ENCODE measurements around the gene LTBP2.

LTBP2 gene

GRCh38 chr14:74568911-74569310 is 43.1 kb downstream of the LTBP2 start:
- no peak for TF ChIP-seq CTCF (IDR thresholded peaks at IDR 0.05; ENCODE audit: insufficient read depth, low read depth, low read length, missing control alignments)
- DNase-seq (ENCODE audit: low read depth) = no peak
- no peak overlapping the region for H3K4me3 ChIP-seq (ENCODE audit: low read depth, low read length)

- no peak for TF ChIP-seq CTCF (IDR thresholded peaks at IDR 0.05; ENCODE audit: insufficient read depth, low read depth, low read length, missing control alignments)
- no peak for DNase-seq (ENCODE audit: low read depth)
- H3K4me3 ChIP-seq (ENCODE audit: low read depth, low read length) = no peak overlapping the region
Measured at GRCh38 chr14:74568380-74568649, 43.7 kb downstream of the LTBP2 start.

- no peak for TF ChIP-seq CTCF (IDR thresholded peaks at IDR 0.05; ENCODE audit: insufficient read depth, low read depth, low read length, missing control alignments)
- H3K4me3 ChIP-seq (ENCODE audit: low read depth, low read length) = no peak overlapping the region
- DNase-seq (ENCODE audit: low read depth) = no peak
Measured at GRCh38 chr14:74567646-74568379, 44.2 kb downstream of the LTBP2 start.

- H3K4me3 ChIP-seq (ENCODE audit: low read depth, low read length) = no peak overlapping the region
- DNase-seq (ENCODE audit: low read depth) = no peak
- no peak for TF ChIP-seq CTCF (IDR thresholded peaks at IDR 0.05; ENCODE audit: insufficient read depth, low read depth, low read length, missing control alignments)
Measured at GRCh38 chr14:74567219-74567618, 44.8 kb downstream of the LTBP2 start.

- DNase-seq (ENCODE audit: low read depth) = no peak
- TF ChIP-seq CTCF (IDR thresholded peaks at IDR 0.05; ENCODE audit: insufficient read depth, low read depth, low read length, missing control alignments) = no peak
Measured at GRCh38 chr14:74566174-74567141, 45.6 kb downstream of the LTBP2 start.

GRCh38 chr14:74563586-74564159 is 48.4 kb downstream of the LTBP2 start:
- no peak overlapping the region for H3K4me3 ChIP-seq (ENCODE audit: low read depth, low read length)
- no peak for DNase-seq (ENCODE audit: low read depth)
- no peak for TF ChIP-seq CTCF (IDR thresholded peaks at IDR 0.05; ENCODE audit: insufficient read depth, low read depth, low read length, missing control alignments)

More at GRCh38 chr14:74566174-74567141, 45.6 kb downstream of the LTBP2 start:
- H3K4me3 ChIP-seq (ENCODE audit: low read depth, low read length) = no peak overlapping the region

Measured in GM12865 (cell line).